H1 (cell line): ENCODE data around the gene KRT17. TPM values are rescaled to one million over a fixed set of nuclear protein-coding genes. Genes with fewer than 3 reads are reported as not detected.

ENCODE experiments used
- CTBP2 ChIP-seq: IDR thresholded peaks from 2 replicates; pipeline ENCODE4 v1.7.0; 2011; ENCODE audit warnings: borderline replicate concordance, mild to moderate bottlenecking, moderate library complexity, mixed read lengths, low read length; ENCODE audit not compliant: insufficient read depth, insufficient read length
- MAFK ChIP-seq: IDR thresholded peaks from 2 replicates; pipeline ENCODE4 v1.6.1; 2012; ENCODE audit warnings: low read depth, mild to moderate bottlenecking, improper control_type of control experiment, low read length
- SIRT6 ChIP-seq: IDR thresholded peaks from one replicate; pipeline ENCODE4 v1.7.1; 2012; ENCODE audit warnings: low read length, inconsistent platforms
- SUZ12 ChIP-seq: fragments of 200-600 bp; sonication (generic); IDR thresholded peaks from 2 replicates; pipeline ENCODE4 v1.6.1; 2012; ENCODE audit warnings: mild to moderate bottlenecking, inconsistent platforms, low read length, moderate library complexity, mixed read lengths
- polyA plus RNA-seq, 7 experiments: library from polyadenylated mRNA; depleted of rRNA in 3 of 7; stranded (reverse) in 5 of 7; unstranded in 2 of 7; fragments of >200 nt in 5 of 7; fragments of 200-250 nt in 2 of 7; gene quantifications; 1 replicate in 5 of 7; 2 replicates in 1 of 7; 4 replicates in 1 of 7; pipeline versions ENCODE4 v1.2.1 to v1.2.3, GENCODE V29; 2011 to 2013; ENCODE audit warnings: missing spikeins in 2 of 7, mixed read lengths in 2 of 7
- total RNA-seq: library from RNA; stranded (reverse); fragmentation: NEBNext Ultra II Directional; extraction: Animal tissue kit (Norgen Biotek cat#: 25700); gene quantifications from 2 replicates; pipeline ENCODE4 v1.2.1, GENCODE V29; 2021
- TF ChIP-seq, protein P1 (sequence below): IDR thresholded peaks from 2 replicates; pipeline ENCODE4 v1.6.1; 2012; ENCODE audit warnings: inconsistent platforms

KRT17 gene
- total and polyA plus RNA-seq, 2 of the 8 experiments (the other 6 are each of a cell fraction or from before 2014, with no cell fraction given), result 0.50 to 0.95 TPM

GRCh38 chr17:41594363-41594915 is 29.9 kb downstream of the KRT17 start (continued):
- TF ChIP-seq SIRT6 (no peak), SUZ12 (no peak), MAFK (no peak), CTBP2 (no peak)
- TF ChIP-seq, protein P1, sequence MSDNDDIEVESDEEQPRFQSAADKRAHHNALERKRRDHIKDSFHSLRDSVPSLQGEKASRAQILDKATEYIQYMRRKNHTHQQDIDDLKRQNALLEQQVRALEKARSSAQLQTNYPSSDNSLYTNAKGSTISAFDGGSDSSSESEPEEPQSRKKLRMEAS, result no peak
- TF ChIP-seq, all 59 proteins: peak for 0
